Measurements from ENCODE around the gene BAZ2A.

DNA sequence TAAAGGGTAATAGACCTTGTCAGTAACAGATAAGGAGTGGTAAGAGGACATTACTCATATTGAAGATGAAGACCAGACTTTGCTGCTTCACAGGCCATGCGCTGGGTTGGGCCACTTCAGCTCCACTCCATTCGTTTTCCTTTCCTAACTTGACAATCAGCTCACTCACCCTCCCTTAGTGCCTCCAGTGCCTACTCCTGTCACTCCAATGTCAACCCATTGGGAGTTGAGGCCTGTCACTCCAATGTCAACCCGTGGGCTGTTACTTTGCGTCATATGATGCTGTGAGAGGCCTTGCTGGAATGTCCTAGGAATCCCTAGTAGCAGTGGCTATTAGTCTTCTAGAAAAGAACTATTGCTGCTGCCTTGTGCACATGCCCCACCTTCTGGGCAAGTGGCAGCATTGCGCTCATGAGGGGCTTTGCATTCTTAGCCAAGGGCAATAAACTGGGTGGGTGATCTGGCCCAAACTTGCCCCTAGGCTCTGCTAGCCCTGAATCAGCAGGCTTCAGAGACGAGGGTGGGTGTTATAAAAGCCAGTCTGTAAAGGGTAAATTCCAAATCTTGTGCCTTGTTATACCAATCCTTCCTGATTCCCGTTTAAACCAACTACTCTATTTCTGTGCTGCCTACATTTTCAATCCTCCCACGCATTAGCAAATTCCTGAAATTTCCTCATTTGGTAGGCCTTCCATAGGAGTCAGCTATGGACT, 36.1 kb downstream of the BAZ2A start:
- TF ChIP-seq, protein P1, sequence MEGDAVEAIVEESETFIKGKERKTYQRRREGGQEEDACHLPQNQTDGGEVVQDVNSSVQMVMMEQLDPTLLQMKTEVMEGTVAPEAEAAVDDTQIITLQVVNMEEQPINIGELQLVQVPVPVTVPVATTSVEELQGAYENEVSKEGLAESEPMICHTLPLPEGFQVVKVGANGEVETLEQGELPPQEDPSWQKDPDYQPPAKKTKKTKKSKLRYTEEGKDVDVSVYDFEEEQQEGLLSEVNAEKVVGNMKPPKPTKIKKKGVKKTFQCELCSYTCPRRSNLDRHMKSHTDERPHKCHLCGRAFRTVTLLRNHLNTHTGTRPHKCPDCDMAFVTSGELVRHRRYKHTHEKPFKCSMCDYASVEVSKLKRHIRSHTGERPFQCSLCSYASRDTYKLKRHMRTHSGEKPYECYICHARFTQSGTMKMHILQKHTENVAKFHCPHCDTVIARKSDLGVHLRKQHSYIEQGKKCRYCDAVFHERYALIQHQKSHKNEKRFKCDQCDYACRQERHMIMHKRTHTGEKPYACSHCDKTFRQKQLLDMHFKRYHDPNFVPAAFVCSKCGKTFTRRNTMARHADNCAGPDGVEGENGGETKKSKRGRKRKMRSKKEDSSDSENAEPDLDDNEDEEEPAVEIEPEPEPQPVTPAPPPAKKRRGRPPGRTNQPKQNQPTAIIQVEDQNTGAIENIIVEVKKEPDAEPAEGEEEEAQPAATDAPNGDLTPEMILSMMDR (IDR thresholded peaks at IDR 0.05): peak; percentile 79
- no peak for TF ChIP-seq POLR2A (IDR thresholded peaks at IDR 0.05; ENCODE audit: low read length)
- TF ChIP-seq, protein P2, sequence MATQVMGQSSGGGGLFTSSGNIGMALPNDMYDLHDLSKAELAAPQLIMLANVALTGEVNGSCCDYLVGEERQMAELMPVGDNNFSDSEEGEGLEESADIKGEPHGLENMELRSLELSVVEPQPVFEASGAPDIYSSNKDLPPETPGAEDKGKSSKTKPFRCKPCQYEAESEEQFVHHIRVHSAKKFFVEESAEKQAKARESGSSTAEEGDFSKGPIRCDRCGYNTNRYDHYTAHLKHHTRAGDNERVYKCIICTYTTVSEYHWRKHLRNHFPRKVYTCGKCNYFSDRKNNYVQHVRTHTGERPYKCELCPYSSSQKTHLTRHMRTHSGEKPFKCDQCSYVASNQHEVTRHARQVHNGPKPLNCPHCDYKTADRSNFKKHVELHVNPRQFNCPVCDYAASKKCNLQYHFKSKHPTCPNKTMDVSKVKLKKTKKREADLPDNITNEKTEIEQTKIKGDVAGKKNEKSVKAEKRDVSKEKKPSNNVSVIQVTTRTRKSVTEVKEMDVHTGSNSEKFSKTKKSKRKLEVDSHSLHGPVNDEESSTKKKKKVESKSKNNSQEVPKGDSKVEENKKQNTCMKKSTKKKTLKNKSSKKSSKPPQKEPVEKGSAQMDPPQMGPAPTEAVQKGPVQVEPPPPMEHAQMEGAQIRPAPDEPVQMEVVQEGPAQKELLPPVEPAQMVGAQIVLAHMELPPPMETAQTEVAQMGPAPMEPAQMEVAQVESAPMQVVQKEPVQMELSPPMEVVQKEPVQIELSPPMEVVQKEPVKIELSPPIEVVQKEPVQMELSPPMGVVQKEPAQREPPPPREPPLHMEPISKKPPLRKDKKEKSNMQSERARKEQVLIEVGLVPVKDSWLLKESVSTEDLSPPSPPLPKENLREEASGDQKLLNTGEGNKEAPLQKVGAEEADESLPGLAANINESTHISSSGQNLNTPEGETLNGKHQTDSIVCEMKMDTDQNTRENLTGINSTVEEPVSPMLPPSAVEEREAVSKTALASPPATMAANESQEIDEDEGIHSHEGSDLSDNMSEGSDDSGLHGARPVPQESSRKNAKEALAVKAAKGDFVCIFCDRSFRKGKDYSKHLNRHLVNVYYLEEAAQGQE (IDR thresholded peaks at IDR 0.05): no peak
- TF ChIP-seq RCOR1 (IDR thresholded peaks at IDR 0.05; ENCODE audit: low read depth, low read length): no peak
- TF ChIP-seq, protein P3, sequence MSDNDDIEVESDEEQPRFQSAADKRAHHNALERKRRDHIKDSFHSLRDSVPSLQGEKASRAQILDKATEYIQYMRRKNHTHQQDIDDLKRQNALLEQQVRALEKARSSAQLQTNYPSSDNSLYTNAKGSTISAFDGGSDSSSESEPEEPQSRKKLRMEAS (IDR thresholded peaks at IDR 0.05): no peak
- TF ChIP-seq TP53 (CRISPR knock-in tag; IDR thresholded peaks at IDR 0.05): no peak
- TF ChIP-seq POLR2AphosphoS2 (conservative IDR thresholded peaks at IDR 0.05; ENCODE audit: low read length): no peak
- TF ChIP-seq MYC (IDR thresholded peaks at IDR 0.05; ENCODE audit: borderline replicate concordance, low read length): no peak
- TF ChIP-seq, protein P4, sequence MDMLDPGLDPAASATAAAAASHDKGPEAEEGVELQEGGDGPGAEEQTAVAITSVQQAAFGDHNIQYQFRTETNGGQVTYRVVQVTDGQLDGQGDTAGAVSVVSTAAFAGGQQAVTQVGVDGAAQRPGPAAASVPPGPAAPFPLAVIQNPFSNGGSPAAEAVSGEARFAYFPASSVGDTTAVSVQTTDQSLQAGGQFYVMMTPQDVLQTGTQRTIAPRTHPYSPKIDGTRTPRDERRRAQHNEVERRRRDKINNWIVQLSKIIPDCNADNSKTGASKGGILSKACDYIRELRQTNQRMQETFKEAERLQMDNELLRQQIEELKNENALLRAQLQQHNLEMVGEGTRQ (IDR thresholded peaks at IDR 0.05): no peak
- no peak for TF ChIP-seq KDM5A (IDR thresholded peaks at IDR 0.05)
- no peak for TF ChIP-seq EP300 (IDR thresholded peaks at IDR 0.05)
- peak; percentile 68 to 85 for TF ChIP-seq RAD21 (conservative IDR thresholded peaks at IDR 0.05 in 1 of 2, IDR thresholded peaks at IDR 0.05 in 1 of 2)

Data from A549 (cell line).